MM.1S (cell line): ENCODE data around the gene ETV2.

Experiments
- DNase-seq: peaks from one replicate; pipeline ENCODE4 v3.0.0-alpha.2; 2015
- H2AFZ ChIP-seq: fragments of 300-600 bp; sonication (generic); 2 replicates; pipeline ENCODE4 v1.6.0; 2016; ENCODE audit warnings: antibody characterized with exemption, low read length
- H3F3A ChIP-seq: fragments of 300-600 bp; sonication (generic); 2 replicates; pipeline ENCODE4 v1.6.1; 2016; ENCODE audit warnings: mild to moderate bottlenecking, antibody characterized with exemption, low read length, moderate library complexity, mixed read lengths; ENCODE audit not compliant: insufficient read depth
- H3K27ac ChIP-seq: fragments of 300-600 bp; sonication (generic); 2 replicates; pipeline ENCODE4 v1.5.1; 2016; ENCODE audit warnings: mild to moderate bottlenecking, low read length
- H3K27me3 ChIP-seq: fragments of 300-600 bp; sonication (generic); replicated peaks from 2 replicates; pipeline ENCODE4 v1.6.0; 2016; ENCODE audit warnings: low read length; ENCODE audit not compliant: insufficient read depth
- H3K36me3 ChIP-seq: fragments of 300-600 bp; sonication (generic); replicated peaks from 2 replicates; pipeline ENCODE4 v1.6.1; 2016; ENCODE audit warnings: mild to moderate bottlenecking, low read length, mixed read lengths; ENCODE audit not compliant: insufficient read depth
- H3K4me1 ChIP-seq: fragments of 300-600 bp; sonication (generic); 2 replicates; pipeline ENCODE4 v1.6.1; 2016; ENCODE audit warnings: low read length, mixed read lengths
- H3K4me2 ChIP-seq: fragments of 300-600 bp; sonication (generic); 2 replicates; pipeline ENCODE4 v1.6.0; 2016; ENCODE audit warnings: low read depth, low read length
- H3K4me3 ChIP-seq: fragments of 300-600 bp; sonication (generic); 2 replicates; pipeline ENCODE4 v1.5.1; 2016; ENCODE audit warnings: low read length, mixed read lengths
- H3K79me2 ChIP-seq: fragments of 300-600 bp; sonication (generic); 2 replicates; pipeline ENCODE4 v1.6.1; 2016; ENCODE audit warnings: mixed run types, low read length, mixed read lengths
- H3K9ac ChIP-seq: fragments of 300-600 bp; sonication (generic); 2 replicates; pipeline ENCODE4 v1.6.1; 2016; ENCODE audit warnings: low read length, mixed read lengths
- H3K9me2 ChIP-seq: fragments of 300-600 bp; sonication (generic); replicated peaks from 2 replicates; pipeline ENCODE4 v1.6.1; 2016; ENCODE audit warnings: mild to moderate bottlenecking, low read length, mixed read lengths; ENCODE audit not compliant: insufficient read depth
- H3K9me3 ChIP-seq: fragments of 300-600 bp; sonication (generic); replicated peaks from 2 replicates; pipeline ENCODE4 v1.6.1; 2016; ENCODE audit warnings: mild to moderate bottlenecking, low read length, mixed read lengths; ENCODE audit not compliant: insufficient read depth
- H4K20me1 ChIP-seq: fragments of 300-600 bp; sonication (generic); 2 replicates; pipeline ENCODE4 v1.6.1; 2016; ENCODE audit warnings: mild to moderate bottlenecking, low read length, moderate library complexity, mixed read lengths; ENCODE audit not compliant: insufficient read depth
- EZH2 ChIP-seq: fragments of 300-600 bp; sonication (generic); optimal IDR thresholded peaks from 2 replicates; pipeline ENCODE3; 2017; ENCODE audit warnings: low read depth, mild to moderate bottlenecking, antibody characterized with exemption, low read length, mixed read lengths
- EZH2phosphoT487 ChIP-seq: fragments of 300-600 bp; sonication (generic); IDR thresholded peaks from 2 replicates; pipeline ENCODE4 v1.6.1; 2018; ENCODE audit warnings: antibody characterized with exemption, low read length
- TF ChIP-seq, protein P1 (sequence below): fragments of 300-600 bp; sonication (generic); IDR thresholded peaks from 2 replicates; pipeline ENCODE4 v1.5.1; 2016; ENCODE audit warnings: antibody characterized with exemption, low read length, mixed read lengths

Gene ETV2

DNA sequence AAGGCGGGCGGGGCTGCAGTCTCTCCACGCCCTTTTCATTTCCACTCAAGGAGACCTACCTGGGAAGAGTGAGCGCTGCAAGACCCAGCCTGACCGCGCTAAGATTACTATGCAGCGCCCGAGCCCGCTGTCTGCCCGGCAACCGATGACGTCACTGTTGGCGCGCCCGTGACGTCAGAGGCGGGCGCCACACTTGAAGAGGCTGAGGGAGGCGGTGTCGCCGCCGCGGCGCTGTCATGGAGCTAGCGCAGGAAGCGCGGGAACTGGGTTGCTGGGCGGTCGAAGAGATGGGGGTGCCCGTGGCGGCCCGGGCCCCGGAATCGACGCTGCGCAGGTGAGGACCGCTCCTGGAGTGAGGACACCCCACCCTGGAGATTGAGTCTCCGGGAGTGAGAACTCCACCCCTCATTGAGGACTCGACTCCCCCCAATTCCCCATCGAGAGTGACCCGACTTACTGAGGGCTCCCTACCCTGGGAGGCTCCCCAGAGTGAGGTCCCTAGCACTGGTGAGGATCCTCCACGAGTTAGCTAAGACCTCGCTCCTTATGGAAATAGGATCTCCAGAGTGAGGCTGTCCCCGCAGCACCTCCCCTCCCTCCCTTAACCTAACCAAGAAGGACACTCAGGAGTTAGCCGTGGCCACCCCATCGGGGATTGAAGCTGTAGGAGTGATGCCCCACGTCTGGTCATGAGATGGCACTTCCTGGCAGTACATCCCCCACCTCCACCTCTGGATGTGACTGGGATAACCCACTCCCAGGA, 28.8 kb upstream of the ETV2 start, which contains the start of gene HAUS5:
Gene HAUS5, plus strand, starts transcription at position 177 of the 763 bp plus-strand sequence. Its CDS starts 60 bp downstream, at position 237.
- peak within 1 kb of the TSS; percentile 76 for H3K4me2 ChIP-seq

DNA sequence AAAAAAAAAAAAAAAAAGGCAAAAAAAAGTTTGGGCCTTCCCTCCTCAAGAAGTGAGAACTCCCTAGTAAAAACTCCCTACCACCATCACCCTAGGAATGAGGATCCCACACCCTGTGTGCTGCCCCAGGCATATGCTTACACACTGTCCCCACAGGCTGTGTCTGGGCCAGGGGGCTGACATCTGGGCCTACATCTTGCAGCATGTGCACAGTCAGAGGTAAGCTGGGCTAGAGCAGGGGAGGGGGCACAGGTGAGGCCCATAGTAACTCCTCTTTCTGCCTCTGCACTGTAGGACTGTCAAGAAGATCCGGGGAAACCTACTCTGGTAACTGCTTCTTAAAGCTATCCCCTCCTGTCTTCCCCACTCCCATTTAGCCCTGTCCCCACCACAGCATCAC, 28.0 kb upstream of the ETV2 start:
- Histone ChIP-seq H3K4me1 (peaks cover 16% of the 10 kb centered on the region), H3K27ac (no peak overlapping the region), H3K9ac (no peak overlapping the region; the same call in 1 of the 2 replicates), H3K9me3 (no peaks in the 10 kb centered on the region), H4K20me1 (no peaks in the 10 kb centered on the region), H3K36me3 (no peaks in the 10 kb centered on the region), H3K9me2 (no peaks in the 10 kb centered on the region), H3K27me3 (no peaks in the 10 kb centered on the region), H3K4me2 (peak overlapping the region; percentile 76; the same call in 1 of the 2 replicates), H3K79me2 (peaks cover 5% of the 10 kb centered on the region), H2AFZ (no peak overlapping the region), H3F3A (no peaks in the 10 kb centered on the region), H3K4me3 (no peak overlapping the region)
- TF ChIP-seq EZH2 (no peak), EZH2phosphoT487 (no peak)
- TF ChIP-seq, protein P1, sequence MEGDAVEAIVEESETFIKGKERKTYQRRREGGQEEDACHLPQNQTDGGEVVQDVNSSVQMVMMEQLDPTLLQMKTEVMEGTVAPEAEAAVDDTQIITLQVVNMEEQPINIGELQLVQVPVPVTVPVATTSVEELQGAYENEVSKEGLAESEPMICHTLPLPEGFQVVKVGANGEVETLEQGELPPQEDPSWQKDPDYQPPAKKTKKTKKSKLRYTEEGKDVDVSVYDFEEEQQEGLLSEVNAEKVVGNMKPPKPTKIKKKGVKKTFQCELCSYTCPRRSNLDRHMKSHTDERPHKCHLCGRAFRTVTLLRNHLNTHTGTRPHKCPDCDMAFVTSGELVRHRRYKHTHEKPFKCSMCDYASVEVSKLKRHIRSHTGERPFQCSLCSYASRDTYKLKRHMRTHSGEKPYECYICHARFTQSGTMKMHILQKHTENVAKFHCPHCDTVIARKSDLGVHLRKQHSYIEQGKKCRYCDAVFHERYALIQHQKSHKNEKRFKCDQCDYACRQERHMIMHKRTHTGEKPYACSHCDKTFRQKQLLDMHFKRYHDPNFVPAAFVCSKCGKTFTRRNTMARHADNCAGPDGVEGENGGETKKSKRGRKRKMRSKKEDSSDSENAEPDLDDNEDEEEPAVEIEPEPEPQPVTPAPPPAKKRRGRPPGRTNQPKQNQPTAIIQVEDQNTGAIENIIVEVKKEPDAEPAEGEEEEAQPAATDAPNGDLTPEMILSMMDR, result no peak
- DNase-seq, result no peak

More for the DNA sequence above, 28.8 kb upstream of the ETV2 start, which contains the start of gene HAUS5:
- peak within 1 kb of the TSS; percentile 22; the same call in 1 of the 2 replicates for H3K27ac ChIP-seq
- H4K20me1 ChIP-seq, result no peaks in the 10 kb centered on the region
- H3K79me2 ChIP-seq, result peaks cover 5% of the 10 kb centered on the region
- DNase-seq, result peak; percentile 94
- H2AFZ ChIP-seq, result peak within 1 kb of the TSS; percentile 75
- H3K4me1 ChIP-seq, result peaks cover 16% of the 10 kb centered on the region
- TF ChIP-seq, protein P1, result no peak
- TF ChIP-seq EZH2phosphoT487 (no peak), EZH2 (no peak)
- H3K4me3 ChIP-seq, result peak within 1 kb of the TSS; percentile 75
- peak within 1 kb of the TSS; percentile 90 for H3K9ac ChIP-seq
- H3K9me2 ChIP-seq, result no peaks in the 10 kb centered on the region
- no peaks in the 10 kb centered on the region for H3K36me3 ChIP-seq
- H3K27me3 ChIP-seq, result no peaks in the 10 kb centered on the region
- no peaks in the 10 kb centered on the region for H3F3A ChIP-seq
- no peaks in the 10 kb centered on the region for H3K9me3 ChIP-seq

DNA sequence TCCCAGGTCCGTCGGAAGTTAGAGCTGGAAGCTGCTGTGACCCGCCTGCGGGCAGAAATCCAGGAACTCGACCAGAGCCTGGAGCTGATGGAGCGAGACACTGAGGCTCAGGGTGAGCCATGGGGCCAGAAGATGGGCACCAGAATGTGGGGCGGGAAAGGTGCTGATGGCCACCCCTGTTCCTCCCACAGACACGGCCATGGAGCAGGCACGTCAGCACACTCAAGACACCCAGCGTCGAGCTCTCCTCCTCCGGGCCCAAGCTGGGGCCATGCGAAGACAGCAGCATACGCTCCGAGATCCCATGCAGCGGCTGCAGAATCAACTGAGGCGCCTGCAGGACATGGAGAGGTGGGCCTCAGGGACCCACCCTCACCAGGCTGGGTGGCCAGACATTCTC, 26.5 kb upstream of the ETV2 start:
- Histone ChIP-seq H3K27ac (no peak overlapping the region), H3K9me2 (no peaks in the 10 kb centered on the region), H3K4me3 (no peak overlapping the region), H3K9me3 (no peaks in the 10 kb centered on the region), H3K4me2 (no peak overlapping the region), H3K36me3 (no peaks in the 10 kb centered on the region), H3F3A (no peaks in the 10 kb centered on the region), H4K20me1 (no peaks in the 10 kb centered on the region), H3K4me1 (peaks cover 12% of the 10 kb centered on the region), H3K27me3 (no peaks in the 10 kb centered on the region), H3K79me2 (peaks cover 5% of the 10 kb centered on the region), H3K9ac (no peak overlapping the region), H2AFZ (no peak overlapping the region)
- no peak for DNase-seq
- TF ChIP-seq EZH2phosphoT487, result no peak

DNA sequence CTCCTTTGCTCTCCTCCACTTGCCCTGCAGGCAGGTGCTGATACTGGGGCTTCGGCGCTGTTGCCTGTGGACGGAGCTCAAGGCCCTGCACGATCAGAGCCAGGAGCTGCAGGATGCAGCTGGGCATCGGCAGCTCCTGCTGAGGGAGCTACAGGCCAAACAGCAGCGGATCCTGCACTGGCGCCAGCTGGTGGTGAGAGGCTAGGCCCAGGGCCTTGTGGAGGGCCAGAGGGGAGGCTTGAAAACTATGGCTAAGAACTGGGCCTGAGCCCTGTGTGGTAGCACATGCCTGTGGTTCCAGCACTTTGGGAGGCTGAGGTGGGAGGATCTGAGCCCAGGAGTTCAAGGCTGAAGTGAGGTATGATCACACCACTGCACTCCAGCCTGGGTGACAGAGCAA, 22.7 kb upstream of the ETV2 start:
- H3K9me3 ChIP-seq, result no peaks in the 10 kb centered on the region
- no peaks in the 10 kb centered on the region for H3K9me2 ChIP-seq
- H4K20me1 ChIP-seq, result no peaks in the 10 kb centered on the region
- H3K4me2 ChIP-seq, result no peak overlapping the region
- H3K4me3 ChIP-seq, result no peak overlapping the region
- H3K36me3 ChIP-seq, result no peaks in the 10 kb centered on the region
- TF ChIP-seq EZH2 (no peak), EZH2phosphoT487 (no peak)
- TF ChIP-seq, protein P1, result no peak
- H3K27me3 ChIP-seq, result no peaks in the 10 kb centered on the region
- H2AFZ ChIP-seq, result no peak overlapping the region
- DNase-seq, result no peak
- H3K27ac ChIP-seq, result no peak overlapping the region
- H3K9ac ChIP-seq, result no peak overlapping the region
- no peaks in the 10 kb centered on the region for H3K4me1 ChIP-seq
- no peaks in the 10 kb centered on the region for H3K79me2 ChIP-seq
- no peaks in the 10 kb centered on the region for H3F3A ChIP-seq
